Measurements from ENCODE around the gene HOATZ.

GRCh38 chr11:111557425-111558111 is 43.0 kb downstream of the HOATZ start:
- no peak for TF ChIP-seq POLR2AphosphoS5 (IDR thresholded peaks at IDR 0.05; ENCODE audit: insufficient read depth, low read depth, low read length)
- no peak for TF ChIP-seq CTCF (IDR thresholded peaks at IDR 0.05; ENCODE audit: extremely low read depth in 1 of 2, insufficient read depth in 1 of 2, low read depth in 1 of 2, low read length in 2 of 2)
- TF ChIP-seq POLR2A (IDR thresholded peaks at IDR 0.05; ENCODE audit: low read depth, low read length): no peak
- TF ChIP-seq GATA2 (IDR thresholded peaks at IDR 0.05; ENCODE audit: insufficient read depth, insufficient read length, low read depth, low read length): no peak
- no peak for TF ChIP-seq EZH2 (IDR thresholded peaks at IDR 0.05; ENCODE audit: borderline replicate concordance, low read depth, low read length, severe bottlenecking)
- TF ChIP-seq MAX (IDR thresholded peaks at IDR 0.05; ENCODE audit: insufficient read depth, insufficient read length): no peak
- no peak for TF ChIP-seq MYC (IDR thresholded peaks at IDR 0.05; ENCODE audit: low read depth, low read length)
